Activated gamma-delta T cell treated with Interleukin-2 at 50 U/mL for 16 hours (primary cell): Measurements from ENCODE around the gene CAV2.

Experiments
- DNase-seq: peaks from one replicate; pipeline ENCODE4 v3.0.0-alpha.2; 2020

The CAV2 gene

DNA sequence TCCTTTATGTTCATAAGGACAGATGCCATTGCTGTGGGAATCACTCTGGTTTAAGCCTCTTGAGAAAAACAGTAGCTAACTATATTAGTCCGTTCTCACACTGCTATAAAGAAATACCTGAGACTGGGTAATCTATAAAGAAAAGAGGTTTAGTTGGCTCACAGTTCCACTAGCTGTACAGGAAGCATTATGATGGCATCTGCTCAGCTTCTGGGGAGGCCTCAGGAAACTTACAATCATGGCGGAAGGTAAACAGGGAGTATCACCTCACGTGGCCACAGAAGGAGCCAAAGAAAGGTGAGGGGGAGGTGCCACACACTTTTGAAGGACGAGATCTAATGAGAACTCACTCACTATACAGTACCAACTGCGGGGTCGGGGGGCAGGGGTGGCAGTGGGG lies 2.9 kb upstream of the CAV2 start:
- no peak for DNase-seq

DNA sequence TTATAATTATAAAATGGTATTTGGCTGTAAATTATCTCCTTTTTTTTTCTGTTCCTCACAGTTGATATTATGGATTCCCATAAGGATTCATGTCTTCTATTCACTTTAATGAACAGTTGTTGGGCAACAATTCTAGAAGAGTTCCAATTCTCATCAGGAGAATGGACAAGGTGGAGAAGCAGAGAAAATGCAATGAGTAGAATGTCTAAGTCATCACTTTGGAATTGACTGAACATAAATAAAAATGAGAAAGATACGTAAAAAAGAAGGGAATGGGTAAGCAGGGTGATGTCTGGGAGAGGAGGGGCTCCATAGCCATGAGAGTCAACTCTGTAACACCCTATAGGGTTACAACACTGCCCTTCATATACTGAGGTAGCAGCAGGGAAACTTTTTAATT lies 1.8 kb upstream of the CAV2 start:
- DNase-seq: no peak

- no peak for DNase-seq
Observed at GRCh38 chr7:116500078-116500853, 728 bp downstream of the CAV2 start.

GRCh38 chr7:116501425-116502167 lies 2.1 kb downstream of the CAV2 start:
- no peak for DNase-seq

GRCh38 chr7:116502201-116503096 lies 2.9 kb downstream of the CAV2 start:
- DNase-seq: no peak

DNA sequence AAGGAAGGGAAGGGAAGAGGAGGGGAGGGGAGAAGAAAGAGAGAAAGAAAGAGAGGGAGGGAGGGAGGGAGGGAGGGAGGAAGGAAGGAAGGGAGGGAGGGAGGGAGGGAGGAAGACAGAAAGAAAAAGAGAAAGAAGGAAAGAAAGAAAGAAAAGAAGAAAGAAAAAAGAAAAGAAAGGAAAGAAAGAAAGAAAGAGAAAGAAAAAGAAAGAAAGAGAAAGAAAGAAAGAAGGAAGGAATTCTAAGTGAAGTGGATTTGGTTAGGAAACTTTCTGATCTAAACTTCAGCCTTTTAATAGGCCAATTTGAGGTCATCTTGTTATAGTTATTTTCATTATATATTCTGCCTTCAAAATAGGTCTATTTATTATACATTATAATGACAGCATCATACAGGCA lies 4.3 kb downstream of the CAV2 start:
- DNase-seq: no peak

- no peak for DNase-seq
Observed at GRCh38 chr7:116505278-116505677, 5.7 kb downstream of the CAV2 start.

- no peak for DNase-seq
Observed at GRCh38 chr7:116505823-116506222, 6.3 kb downstream of the CAV2 start.

DNA sequence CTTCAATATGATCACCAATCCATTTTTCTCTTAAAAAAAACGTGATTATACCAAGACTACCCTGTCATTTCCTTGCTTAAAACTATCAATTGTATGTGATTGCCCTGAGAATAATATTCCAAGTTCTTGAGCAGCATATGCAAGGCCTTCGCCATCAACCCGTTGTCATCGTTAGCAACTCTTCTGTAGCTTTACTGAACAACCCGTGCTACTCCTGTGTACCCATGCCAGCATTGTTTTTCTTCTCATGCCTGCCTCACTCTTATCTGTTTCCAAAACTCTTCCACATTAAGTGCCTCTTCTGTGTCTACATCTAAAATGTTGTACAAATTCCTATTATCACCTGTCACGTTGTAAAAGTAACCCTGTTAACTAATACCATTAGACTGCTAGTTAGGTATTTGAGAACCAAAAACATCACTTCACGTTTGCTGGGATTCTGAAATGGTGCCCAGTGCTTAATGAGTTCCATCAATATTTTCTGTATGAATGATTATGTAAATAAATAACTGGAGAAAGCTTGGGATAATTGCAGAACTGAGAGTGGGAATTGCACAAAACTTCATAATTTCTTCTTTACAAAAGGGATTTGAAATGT lies 10.5 kb downstream of the CAV2 start:
- no peak for DNase-seq

GRCh38 chr7:116510795-116511194 lies 11.3 kb downstream of the CAV2 start:
- DNase-seq: no peak

DNA sequence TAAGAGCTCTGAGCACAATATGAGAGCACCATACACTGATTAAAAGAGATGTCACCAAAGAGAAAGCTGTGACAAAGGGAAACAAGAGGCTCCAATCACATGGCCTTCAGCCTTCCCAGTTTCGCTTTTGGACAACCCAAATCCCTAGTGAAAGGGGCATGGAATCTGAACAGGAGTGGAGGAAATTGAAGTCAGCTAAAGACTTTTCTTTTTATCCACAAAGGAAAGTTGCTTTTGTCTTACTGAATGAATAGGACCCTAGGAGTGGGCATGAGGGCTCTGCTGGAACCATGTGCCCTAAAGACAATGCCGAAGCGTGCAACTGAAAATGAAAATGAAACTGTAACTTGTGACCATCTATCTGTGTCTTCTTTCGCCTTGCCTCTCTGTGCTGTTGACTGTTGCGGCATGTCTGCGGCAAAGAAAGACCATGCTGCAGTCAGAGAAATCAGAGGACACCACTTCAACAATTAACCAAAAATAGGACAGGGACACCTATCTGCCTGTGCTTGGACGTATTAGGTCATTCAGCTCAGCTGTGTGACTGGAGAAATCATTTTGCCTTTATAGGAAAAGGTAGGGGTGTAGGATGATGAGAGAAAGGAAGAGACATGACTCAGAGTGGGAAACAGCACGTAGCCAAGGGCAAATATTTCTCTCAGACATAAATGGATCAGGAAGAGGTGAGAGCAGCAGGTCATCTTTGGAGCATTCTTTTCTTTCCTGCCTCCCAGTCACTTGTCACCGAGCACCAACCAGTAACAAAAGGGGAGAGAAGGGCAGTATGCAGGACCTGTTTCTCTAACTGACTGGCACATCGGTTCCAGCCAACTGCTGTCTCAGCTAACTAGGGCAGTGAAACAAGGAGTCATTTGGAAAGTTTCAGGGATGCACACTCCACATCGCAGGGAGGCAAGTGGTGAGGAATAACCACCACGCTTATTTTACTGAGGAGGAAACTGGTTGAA lies 12.3 kb downstream of the CAV2 start:
- DNase-seq: no peak

- no peak for DNase-seq
Observed at GRCh38 chr7:116512520-116513188, 13.1 kb downstream of the CAV2 start.

DNA sequence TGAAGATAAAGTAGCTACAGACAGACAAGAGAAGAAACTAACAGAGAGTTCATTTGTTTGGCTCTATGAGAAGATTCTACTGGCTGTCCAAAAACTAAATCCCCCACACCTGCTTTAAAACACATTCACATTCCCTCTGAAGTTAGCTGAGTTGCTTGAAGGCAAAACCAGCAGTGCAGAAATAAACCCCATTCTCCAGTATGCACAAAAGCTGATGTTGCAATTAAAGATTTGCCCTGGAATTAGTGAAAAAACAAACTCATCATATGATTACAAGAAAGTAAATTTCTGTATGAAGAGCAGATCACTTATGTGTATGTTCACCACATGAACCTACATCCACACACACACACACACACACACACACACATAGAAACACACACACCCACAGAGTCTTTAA lies 16.0 kb downstream of the CAV2 start:
- DNase-seq: no peak

GRCh38 chr7:116516324-116516723 lies 16.8 kb downstream of the CAV2 start:
- no peak for DNase-seq

- DNase-seq: no peak
Observed at GRCh38 chr7:116517626-116518025, 18.1 kb downstream of the CAV2 start.

GRCh38 chr7:116518961-116519360 lies 19.4 kb downstream of the CAV2 start:
- DNase-seq: no peak

GRCh38 chr7:116521046-116521664 lies 21.6 kb downstream of the CAV2 start:
- no peak for DNase-seq

DNA sequence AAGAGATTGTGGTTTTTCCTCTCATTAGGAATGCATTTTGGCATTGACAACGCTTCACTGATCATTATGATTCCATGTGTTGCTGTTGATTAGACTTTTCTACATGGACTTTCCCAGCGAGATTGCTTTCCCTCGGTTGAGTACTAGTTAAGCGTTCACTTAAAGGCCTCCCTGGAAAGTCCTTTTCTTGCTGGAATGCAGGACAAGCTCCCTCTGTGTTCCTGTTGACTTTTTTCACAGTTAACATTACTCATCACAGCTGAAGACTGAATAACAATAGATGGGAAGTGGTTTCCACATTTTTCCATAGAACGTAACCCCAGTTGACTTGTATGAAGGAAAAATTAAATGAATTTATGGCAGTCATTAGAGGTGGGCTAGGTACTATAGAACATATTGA lies 22.7 kb downstream of the CAV2 start:
- no peak for DNase-seq

DNA sequence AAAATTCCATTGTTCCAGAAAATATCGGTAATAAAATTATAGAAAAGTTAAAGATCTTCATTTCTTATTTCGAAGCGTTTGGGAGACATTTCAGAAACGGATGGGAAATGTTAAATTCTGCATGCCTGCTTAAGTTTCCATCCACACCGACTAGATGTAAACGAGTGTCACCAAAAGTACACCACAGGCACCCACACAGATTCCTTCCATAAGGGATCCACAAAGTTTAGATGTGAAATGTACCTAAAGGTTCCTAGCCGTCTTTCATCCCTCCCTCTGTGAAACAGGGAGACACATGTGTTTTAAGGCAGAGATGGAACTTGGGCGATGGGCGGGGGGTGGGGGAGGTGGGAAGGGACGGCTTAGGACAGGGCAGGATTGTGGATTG lies 24.7 kb downstream of the CAV2 start:
- no peak for DNase-seq

GRCh38 chr7:116524609-116525297 lies 25.2 kb downstream of the CAV2 start, which contains the start of gene CAV1:
Gene CAV1, plus strand, starts transcription at chr7:116525036. Its CDS starts 27 bp downstream, at chr7:116525063.
- DNase-seq: peak; percentile 24
